ENCODE data around the gene AK5.

- TF ChIP-seq CTCF (IDR thresholded peaks at IDR 0.05): no peak
- TF ChIP-seq POLR2A (IDR thresholded peaks at IDR 0.05): no peak
These were observed 130.4 kb downstream of the AK5 start for GRCh38 chr1:77412069-77412819.
